GM23338 (cell line): ENCODE measurements around the gene SORD. TPM values are rescaled to one million over a fixed set of nuclear protein-coding genes. Genes with fewer than 3 reads are reported as not detected.

Source experiments
- ATAC-seq: fragments of 200-7000 bp; cut with Tn5 transposase; 3 replicates; pipeline ENCODE4 v1.9.1; 2020
- DNase-seq: peaks from one replicate; pipeline ENCODE4 v3.0.0-alpha.2; 2015; ENCODE audit warnings: low spot score
- H2AFZ ChIP-seq: fragments of 200-600 bp; sonication (generic); 2 replicates; pipeline ENCODE4 v1.8.0; 2016; ENCODE audit warnings: antibody characterized with exemption, mild to moderate bottlenecking, moderate library complexity
- H3F3A ChIP-seq: fragments of 200-600 bp; sonication (generic); replicated peaks from 2 replicates; pipeline ENCODE4 v1.8.0; 2017; ENCODE audit warnings: antibody characterized with exemption, mixed run types, low read depth
- H3K27ac ChIP-seq: fragments of 200-600 bp; sonication (generic); 2 replicates; pipeline ENCODE4 v1.6.1; 2016; ENCODE audit warnings: low read depth
- H3K27me3 ChIP-seq: fragments of 200-600 bp; sonication (generic); 2 replicates; pipeline ENCODE4 v1.8.0; 2016; ENCODE audit warnings: mild to moderate bottlenecking, mixed run types, moderate library complexity; ENCODE audit not compliant: insufficient read depth
- H3K36me3 ChIP-seq: fragments of 200-600 bp; sonication (generic); 2 replicates; pipeline ENCODE4 v1.8.0; 2016; ENCODE audit warnings: mild to moderate bottlenecking; ENCODE audit not compliant: insufficient read depth
- H3K4me1 ChIP-seq: fragments of 200-600 bp; sonication (generic); 2 replicates; pipeline ENCODE4 v1.8.0; 2016; ENCODE audit warnings: mild to moderate bottlenecking, moderate library complexity; ENCODE audit not compliant: insufficient read depth
- H3K4me2 ChIP-seq: fragments of 200-600 bp; sonication (generic); 2 replicates; pipeline ENCODE4 v1.7.1; 2017; ENCODE audit warnings: mixed run types
- H3K4me3 ChIP-seq: fragments of 200-600 bp; sonication (generic); 2 replicates; pipeline ENCODE4 v1.6.1; 2016; ENCODE audit warnings: mixed run types
- H3K79me2 ChIP-seq: fragments of 200-600 bp; sonication (generic); replicated peaks from 2 replicates; pipeline ENCODE4 v1.8.0; 2017; ENCODE audit warnings: mild to moderate bottlenecking; ENCODE audit not compliant: insufficient read depth
- H3K9me2 ChIP-seq: fragments of 200-600 bp; sonication (generic); 2 replicates; pipeline ENCODE4 v1.8.0; 2017; ENCODE audit not compliant: insufficient read depth
- H4K20me1 ChIP-seq: fragments of 200-600 bp; sonication (generic); replicated peaks from 2 replicates; pipeline ENCODE4 v1.8.0; 2017; ENCODE audit warnings: mild to moderate bottlenecking; ENCODE audit not compliant: insufficient read depth
- H3K27ac Mint-ChIP-seq: 2 replicates; pipeline ENCODE4 v1.8.0; 2020; ENCODE audit warnings: inconsistent platforms, mild to moderate bottlenecking, moderate library complexity, mixed read lengths
- H3K27me3 Mint-ChIP-seq: 3 replicates; pipeline ENCODE4 v1.8.0; 2022; ENCODE audit warnings: low read depth, mild to moderate bottlenecking, moderate library complexity, mixed read lengths, inconsistent platforms; ENCODE audit not compliant: insufficient read depth, poor library complexity
- H3K36me3 Mint-ChIP-seq: 3 replicates; pipeline ENCODE4 v1.8.0; 2021; ENCODE audit warnings: low read depth, mild to moderate bottlenecking, inconsistent platforms, moderate library complexity, mixed read lengths
- H3K4me1 Mint-ChIP-seq: 3 replicates; pipeline ENCODE4 v1.8.0; 2020; ENCODE audit warnings: mild to moderate bottlenecking, inconsistent platforms, mixed read lengths
- H3K4me3 Mint-ChIP-seq: 3 replicates; pipeline ENCODE4 v1.8.0; 2021; ENCODE audit warnings: moderate library complexity, mild to moderate bottlenecking, inconsistent platforms, mixed read lengths
- H3K9me3 Mint-ChIP-seq: 3 replicates; pipeline ENCODE4 v1.8.0; 2020; ENCODE audit warnings: moderate library complexity, mild to moderate bottlenecking, inconsistent platforms, mixed read lengths
- CREB1 ChIP-seq: fragments of 250-450 bp; sonication (Bioruptor Pico); IDR thresholded peaks from 2 replicates; pipeline ENCODE4 v1.5.0; 2020; ENCODE audit warnings: low read depth, mild to moderate bottlenecking, moderate library complexity
- CTCF ChIP-seq, 2 experiments: fragments of 200-600 bp in 1 of 2; sonication (generic) in 1 of 2; conservative IDR thresholded peaks; 2 replicates each; pipeline versions ENCODE4 v1.5.1 to v1.6.1; 2016 to 2017; ENCODE audit warnings: antibody characterized with exemption in 2 of 2, low read depth in 2 of 2, mild to moderate bottlenecking in 2 of 2, moderate library complexity in 1 of 2
- ETS1 ChIP-seq: IDR thresholded peaks from 2 replicates; pipeline ENCODE4 v1.6.1; 2016; ENCODE audit warnings: antibody characterized with exemption
- EZH2 ChIP-seq: fragments of 200-600 bp; sonication (generic); IDR thresholded peaks from one replicate; pipeline ENCODE4 v1.8.0; 2017; ENCODE audit warnings: antibody characterized with exemption, mild to moderate bottlenecking, low read depth; ENCODE audit not compliant: unreplicated experiment
- EZH2phosphoT487 ChIP-seq: fragments of 200-600 bp; sonication (generic); IDR thresholded peaks from one replicate; pipeline ENCODE4 v1.8.1; 2018; ENCODE audit warnings: antibody characterized with exemption; ENCODE audit not compliant: unreplicated experiment
- POLR2AphosphoS5 ChIP-seq: IDR thresholded peaks from 2 replicates; pipeline ENCODE4 v1.6.1; 2016; ENCODE audit warnings: antibody characterized with exemption, low read depth
- REST ChIP-seq: IDR thresholded peaks from one replicate; pipeline ENCODE4 v1.6.1; 2018; ENCODE audit warnings: antibody characterized with exemption; ENCODE audit not compliant: unreplicated experiment
- STAT1 ChIP-seq: IDR thresholded peaks from one replicate; pipeline ENCODE4 v1.6.1; 2016; ENCODE audit warnings: antibody characterized with exemption; ENCODE audit not compliant: unreplicated experiment
- ZNF114 ChIP-seq: fragments of 250-450 bp; sonication (Bioruptor Pico); IDR thresholded peaks from 2 replicates; pipeline ENCODE4 v1.5.0; 2020; ENCODE audit warnings: mild to moderate bottlenecking, moderate library complexity
- polyA plus RNA-seq: library from polyadenylated mRNA; unstranded; fragments of >200 nt; fragmentation: Nextera tagmentation; extraction: Ambion mirVana; gene quantifications from 2 replicates; pipeline ENCODE4 v1.2.1, GENCODE V29; 2016
- total RNA-seq: library from RNA; depleted of rRNA; stranded (reverse); fragments of >200 nt; shearing (Covaris generic); gene quantifications from 2 replicates; pipeline ENCODE4 v1.2.3, GENCODE V29; 2014

The SORD gene
- total and polyA plus RNA-seq, 2 experiments from 2014 or later: 12.5 to 55.0 TPM

GRCh38 chr15:45118131-45118588 lies 95.2 kb downstream of the SORD start:
- Histone ChIP-seq H3K4me3 (peak overlapping the region; percentile 48), H3F3A (no peaks in the 10 kb centered on the region), H3K4me2 (peak overlapping the region; percentile 76), H3K36me3 (no peaks in the 10 kb centered on the region), H3K27me3 (peaks cover 92% of the 10 kb centered on the region), H3K27ac (no peak overlapping the region), H3K79me2 (no peaks in the 10 kb centered on the region), H2AFZ (no peak overlapping the region), H3K4me1 (peaks cover 30% of the 10 kb centered on the region), H4K20me1 (peaks cover 4% of the 10 kb centered on the region; the same call in 1 of the 2 replicates), H3K9me2 (no peaks in the 10 kb centered on the region)
- ATAC-seq: peak; percentile 86
- TF ChIP-seq CTCF (conservative IDR thresholded peaks at IDR 0.05; ENCODE audit: low read depth in 2 of 2): peak; percentile 98 to 99
- TF ChIP-seq ETS1: no peak
- no peak for TF ChIP-seq REST
- TF ChIP-seq EZH2phosphoT487: no peak
- TF ChIP-seq STAT1: no peak
- no peak for TF ChIP-seq POLR2AphosphoS5
- TF ChIP-seq CREB1 (CRISPR knock-in tag): 0 out of 2 replicates have a peak, but pooled peaks have one; percentile 19
- Mint-ChIP-seq H3K4me3 (peak overlapping the region; percentile 63; the same call in 2 of the 3 replicates), H3K36me3 (no peaks in the 10 kb centered on the region), H3K27ac (no peak overlapping the region), H3K9me3 (peaks cover 8% of the 10 kb centered on the region; the same call in 2 of the 3 replicates), H3K27me3 (peaks cover 65% of the 10 kb centered on the region), H3K4me1 (peaks cover 19% of the 10 kb centered on the region)
- peak; percentile 97 for DNase-seq

GRCh38 chr15:45118996-45119395 lies 96.0 kb downstream of the SORD start:
- Histone ChIP-seq H3K9me2 (no peaks in the 10 kb centered on the region), H3K4me1 (peaks cover 22% of the 10 kb centered on the region), H3K36me3 (no peaks in the 10 kb centered on the region), H3K4me2 (no peak overlapping the region), H3K79me2 (no peaks in the 10 kb centered on the region), H3K27me3 (peaks cover 92% of the 10 kb centered on the region), H3K4me3 (no peak overlapping the region), H2AFZ (no peak overlapping the region), H4K20me1 (peaks cover 4% of the 10 kb centered on the region; the same call in 1 of the 2 replicates), H3F3A (no peaks in the 10 kb centered on the region), H3K27ac (no peak overlapping the region)
- Mint-ChIP-seq H3K4me3 (no peak overlapping the region), H3K9me3 (peaks cover 8% of the 10 kb centered on the region; the same call in 2 of the 3 replicates), H3K27me3 (peaks cover 57% of the 10 kb centered on the region), H3K4me1 (peaks cover 11% of the 10 kb centered on the region), H3K27ac (no peak overlapping the region), H3K36me3 (no peaks in the 10 kb centered on the region)
- ATAC-seq (no peak), DNase-seq (no peak)
- TF ChIP-seq ZNF114 (CRISPR knock-in tag) (no peak), STAT1 (no peak), EZH2 (no peak), CTCF (conservative IDR thresholded peaks at IDR 0.05; ENCODE audit: low read depth in 2 of 2) (no peak), POLR2AphosphoS5 (no peak)
